ENCODE measurements around the gene HEG1.

The HEG1 gene

GRCh38 chr3:124997303-124998246 is 58.2 kb downstream of the HEG1 start:
- in situ Hi-C loops (cut with MboI; ENCODE audit: low sequenced_read_pairs): no loop called here

GRCh38 chr3:124995460-124995994 is 60.3 kb downstream of the HEG1 start:
- in situ Hi-C loops (cut with MboI; ENCODE audit: low sequenced_read_pairs): no loop called here

- in situ Hi-C loops (cut with MboI; ENCODE audit: low sequenced_read_pairs): no loop called here
Observed at GRCh38 chr3:124993466-124993865, 62.3 kb downstream of the HEG1 start.

GRCh38 chr3:124992041-124992440 is 63.8 kb downstream of the HEG1 start:
- in situ Hi-C loops (cut with MboI; ENCODE audit: low sequenced_read_pairs): no loop called here

GRCh38 chr3:124986192-124987143 is 69.3 kb downstream of the HEG1 start:
- in situ Hi-C loops (cut with MboI; ENCODE audit: low sequenced_read_pairs): no loop called here

GRCh38 chr3:124985349-124985748 is 70.4 kb downstream of the HEG1 start:
- in situ Hi-C loops (cut with MboI; ENCODE audit: low sequenced_read_pairs): no loop called here

- in situ Hi-C loops (cut with MboI; ENCODE audit: low sequenced_read_pairs): no loop called here
Observed at GRCh38 chr3:124984754-124985153, 71.0 kb downstream of the HEG1 start.

GRCh38 chr3:124982855-124983254 is 72.9 kb downstream of the HEG1 start:
- in situ Hi-C loops (cut with MboI; ENCODE audit: low sequenced_read_pairs): no loop called here

GRCh38 chr3:124981472-124981871 is 74.3 kb downstream of the HEG1 start:
- in situ Hi-C loops (cut with MboI; ENCODE audit: low sequenced_read_pairs): no loop called here

GRCh38 chr3:124978627-124979026 is 77.2 kb downstream of the HEG1 start:
- in situ Hi-C loops (cut with MboI; ENCODE audit: low sequenced_read_pairs): no loop called here

GRCh38 chr3:124976383-124976782 is 79.4 kb downstream of the HEG1 start:
- in situ Hi-C loops (cut with MboI; ENCODE audit: low sequenced_read_pairs): no loop called here

GRCh38 chr3:124974691-124975090 is 81.1 kb downstream of the HEG1 start:
- in situ Hi-C loops (cut with MboI; ENCODE audit: low sequenced_read_pairs): no loop called here

- in situ Hi-C loops (cut with MboI; ENCODE audit: low sequenced_read_pairs): no loop called here
Observed at GRCh38 chr3:124973290-124973689, 82.5 kb downstream of the HEG1 start.

- in situ Hi-C loops (cut with MboI; ENCODE audit: low sequenced_read_pairs): no loop called here
Observed at GRCh38 chr3:124972457-124972856, 83.3 kb downstream of the HEG1 start.

GRCh38 chr3:124969963-124970722 is 85.7 kb downstream of the HEG1 start:
- in situ Hi-C loops (cut with MboI; ENCODE audit: low sequenced_read_pairs): no loop called here

- in situ Hi-C loops (cut with MboI; ENCODE audit: low sequenced_read_pairs): no loop called here
Observed at GRCh38 chr3:124969190-124969589, 86.6 kb downstream of the HEG1 start.

- in situ Hi-C loops (cut with MboI; ENCODE audit: low sequenced_read_pairs): no loop called here
Observed at GRCh38 chr3:124967964-124968363, 87.8 kb downstream of the HEG1 start.

- in situ Hi-C loops (cut with MboI; ENCODE audit: low sequenced_read_pairs): no loop called here
Observed at GRCh38 chr3:124966521-124967445, 89.0 kb downstream of the HEG1 start.

- in situ Hi-C loops (cut with MboI; ENCODE audit: low sequenced_read_pairs): no loop called here
Observed at GRCh38 chr3:124965413-124965812, 90.4 kb downstream of the HEG1 start.
